22Rv1 (cell line): ENCODE measurements around the gene MAP3K20.

ENCODE experiments used
- ZFX ChIP-seq: fragments of 450-650 bp; IDR thresholded peaks from 2 replicates; pipeline ENCODE4 v1.6.1; 2017; ENCODE audit warnings: antibody characterized with exemption, borderline replicate concordance
- TF ChIP-seq, protein P1 (sequence below): fragments of 450-650 bp; IDR thresholded peaks from 2 replicates; pipeline ENCODE4 v1.5.1; 2017; ENCODE audit warnings: mild to moderate bottlenecking

DNA sequence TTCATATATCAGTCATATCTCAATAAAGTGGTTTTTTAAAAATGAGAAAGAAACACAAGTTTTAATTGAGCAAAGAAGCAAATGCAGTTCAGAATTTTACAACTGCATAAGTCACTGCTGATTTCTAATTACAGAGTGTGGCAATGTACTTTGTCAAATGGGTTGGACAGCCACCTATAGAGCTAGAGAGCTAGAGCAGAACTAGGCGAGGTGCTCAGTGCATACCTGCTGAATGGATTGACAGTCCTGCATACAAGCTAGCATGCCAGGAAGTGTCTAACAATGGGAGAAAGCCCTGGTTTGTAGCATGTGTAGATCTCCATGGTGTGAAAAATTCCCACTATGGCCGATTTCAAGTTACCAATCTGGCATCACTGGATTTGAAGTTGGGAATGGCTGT lies 172.7 kb downstream of the MAP3K20 start:
- TF ChIP-seq, protein P1, sequence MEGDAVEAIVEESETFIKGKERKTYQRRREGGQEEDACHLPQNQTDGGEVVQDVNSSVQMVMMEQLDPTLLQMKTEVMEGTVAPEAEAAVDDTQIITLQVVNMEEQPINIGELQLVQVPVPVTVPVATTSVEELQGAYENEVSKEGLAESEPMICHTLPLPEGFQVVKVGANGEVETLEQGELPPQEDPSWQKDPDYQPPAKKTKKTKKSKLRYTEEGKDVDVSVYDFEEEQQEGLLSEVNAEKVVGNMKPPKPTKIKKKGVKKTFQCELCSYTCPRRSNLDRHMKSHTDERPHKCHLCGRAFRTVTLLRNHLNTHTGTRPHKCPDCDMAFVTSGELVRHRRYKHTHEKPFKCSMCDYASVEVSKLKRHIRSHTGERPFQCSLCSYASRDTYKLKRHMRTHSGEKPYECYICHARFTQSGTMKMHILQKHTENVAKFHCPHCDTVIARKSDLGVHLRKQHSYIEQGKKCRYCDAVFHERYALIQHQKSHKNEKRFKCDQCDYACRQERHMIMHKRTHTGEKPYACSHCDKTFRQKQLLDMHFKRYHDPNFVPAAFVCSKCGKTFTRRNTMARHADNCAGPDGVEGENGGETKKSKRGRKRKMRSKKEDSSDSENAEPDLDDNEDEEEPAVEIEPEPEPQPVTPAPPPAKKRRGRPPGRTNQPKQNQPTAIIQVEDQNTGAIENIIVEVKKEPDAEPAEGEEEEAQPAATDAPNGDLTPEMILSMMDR: no peak
- no peak for TF ChIP-seq ZFX
